ENCODE measurements around the gene PDE4C.

DNA sequence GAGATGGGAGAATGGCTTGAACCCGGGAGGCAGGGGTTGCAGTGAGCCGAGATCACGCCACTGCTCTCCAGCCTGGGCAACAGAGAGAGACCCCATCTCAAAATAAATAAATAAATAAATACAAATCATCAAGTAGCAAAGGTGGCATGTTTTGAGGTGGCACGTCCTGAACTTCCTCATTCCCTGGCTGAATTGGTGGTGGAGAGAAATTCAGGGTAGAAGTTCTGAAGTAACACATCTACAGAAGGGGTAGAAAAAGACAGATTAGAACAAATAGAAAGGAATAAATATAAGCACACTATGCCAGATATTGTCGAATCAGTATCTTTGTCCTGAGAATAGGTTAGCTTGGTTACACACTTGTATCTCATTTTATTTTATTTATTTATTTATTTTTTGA, 46.3 kb downstream of the PDE4C start:
- TF ChIP-seq, protein P1, sequence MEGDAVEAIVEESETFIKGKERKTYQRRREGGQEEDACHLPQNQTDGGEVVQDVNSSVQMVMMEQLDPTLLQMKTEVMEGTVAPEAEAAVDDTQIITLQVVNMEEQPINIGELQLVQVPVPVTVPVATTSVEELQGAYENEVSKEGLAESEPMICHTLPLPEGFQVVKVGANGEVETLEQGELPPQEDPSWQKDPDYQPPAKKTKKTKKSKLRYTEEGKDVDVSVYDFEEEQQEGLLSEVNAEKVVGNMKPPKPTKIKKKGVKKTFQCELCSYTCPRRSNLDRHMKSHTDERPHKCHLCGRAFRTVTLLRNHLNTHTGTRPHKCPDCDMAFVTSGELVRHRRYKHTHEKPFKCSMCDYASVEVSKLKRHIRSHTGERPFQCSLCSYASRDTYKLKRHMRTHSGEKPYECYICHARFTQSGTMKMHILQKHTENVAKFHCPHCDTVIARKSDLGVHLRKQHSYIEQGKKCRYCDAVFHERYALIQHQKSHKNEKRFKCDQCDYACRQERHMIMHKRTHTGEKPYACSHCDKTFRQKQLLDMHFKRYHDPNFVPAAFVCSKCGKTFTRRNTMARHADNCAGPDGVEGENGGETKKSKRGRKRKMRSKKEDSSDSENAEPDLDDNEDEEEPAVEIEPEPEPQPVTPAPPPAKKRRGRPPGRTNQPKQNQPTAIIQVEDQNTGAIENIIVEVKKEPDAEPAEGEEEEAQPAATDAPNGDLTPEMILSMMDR (IDR thresholded peaks at IDR 0.05 in 2 of 3, conservative IDR thresholded peaks at IDR 0.05 in 1 of 3; ENCODE audit: insufficient read depth in 2 of 3, low read depth in 1 of 3, low read length in 3 of 3) = no peak
- TF ChIP-seq ZNF134 (CRISPR knock-in tag; conservative IDR thresholded peaks at IDR 0.05) = no peak
- no peak for TF ChIP-seq YY1 (IDR thresholded peaks at IDR 0.05; ENCODE audit: borderline replicate concordance in 1 of 3, control insufficient read depth in 1 of 3, extremely low read depth in 1 of 3, insufficient read depth in 3 of 3, insufficient read length in 1 of 3, insufficient replicate concordance in 2 of 3, low read depth in 1 of 3, low read length in 2 of 3)
- no peak for TF ChIP-seq POLR2A (conservative IDR thresholded peaks at IDR 0.05)
- TF ChIP-seq EZH2 (IDR thresholded peaks at IDR 0.05; ENCODE audit: borderline replicate concordance, low read depth, low read length) = no peak
- TF ChIP-seq, protein P2, sequence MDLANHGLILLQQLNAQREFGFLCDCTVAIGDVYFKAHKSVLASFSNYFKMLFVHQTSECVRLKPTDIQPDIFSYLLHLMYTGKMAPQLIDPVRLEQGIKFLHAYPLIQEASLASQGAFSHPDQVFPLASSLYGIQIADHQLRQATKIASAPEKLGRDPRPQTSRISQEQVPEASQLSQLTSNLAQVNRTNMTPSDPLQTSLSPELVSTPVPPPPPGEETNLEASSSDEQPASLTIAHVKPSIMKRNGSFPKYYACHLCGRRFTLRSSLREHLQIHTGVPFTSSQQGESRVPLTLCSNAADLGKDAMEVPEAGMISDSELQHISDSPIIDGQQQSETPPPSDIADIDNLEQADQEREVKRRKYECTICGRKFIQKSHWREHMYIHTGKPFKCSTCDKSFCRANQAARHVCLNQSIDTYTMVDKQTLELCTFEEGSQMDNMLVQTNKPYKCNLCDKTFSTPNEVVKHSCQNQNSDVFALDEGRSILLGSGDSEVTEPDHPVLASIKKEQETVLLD (IDR thresholded peaks at IDR 0.05) = no peak
- TF ChIP-seq POLR2AphosphoS5 (IDR thresholded peaks at IDR 0.05; ENCODE audit: control insufficient read depth, insufficient read depth, low read depth, low read length) = no peak
- TF ChIP-seq ZNF830 (CRISPR knock-in tag; IDR thresholded peaks at IDR 0.05) = no peak
- no peak for TF ChIP-seq ARID2 (IDR thresholded peaks at IDR 0.05)
- TF ChIP-seq ZFX (CRISPR knock-in tag; IDR thresholded peaks at IDR 0.05) = no peak
- TF ChIP-seq, protein P3, sequence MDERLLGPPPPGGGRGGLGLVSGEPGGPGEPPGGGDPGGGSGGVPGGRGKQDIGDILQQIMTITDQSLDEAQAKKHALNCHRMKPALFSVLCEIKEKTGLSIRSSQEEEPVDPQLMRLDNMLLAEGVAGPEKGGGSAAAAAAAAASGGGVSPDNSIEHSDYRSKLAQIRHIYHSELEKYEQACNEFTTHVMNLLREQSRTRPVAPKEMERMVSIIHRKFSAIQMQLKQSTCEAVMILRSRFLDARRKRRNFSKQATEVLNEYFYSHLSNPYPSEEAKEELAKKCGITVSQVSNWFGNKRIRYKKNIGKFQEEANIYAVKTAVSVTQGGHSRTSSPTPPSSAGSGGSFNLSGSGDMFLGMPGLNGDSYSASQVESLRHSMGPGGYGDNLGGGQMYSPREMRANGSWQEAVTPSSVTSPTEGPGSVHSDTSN (CRISPR knock-in tag; IDR thresholded peaks at IDR 0.05; ENCODE audit: low read depth) = no peak
- TF ChIP-seq, protein P3 (tag; conservative IDR thresholded peaks at IDR 0.05; ENCODE audit: low read depth) = no peak
- TF ChIP-seq MTF1 (CRISPR knock-in tag; IDR thresholded peaks at IDR 0.05; ENCODE audit: borderline replicate concordance) = no peak
- TF ChIP-seq ETS2 (tag; IDR thresholded peaks at IDR 0.05; ENCODE audit: borderline replicate concordance, poor library complexity, severe bottlenecking) = no peak
- TF ChIP-seq BRD9 (IDR thresholded peaks at IDR 0.05; ENCODE audit: low read depth, partially characterized antibody) = no peak
